Measurements from ENCODE around the gene BCAS2.

BCAS2 gene

DNA sequence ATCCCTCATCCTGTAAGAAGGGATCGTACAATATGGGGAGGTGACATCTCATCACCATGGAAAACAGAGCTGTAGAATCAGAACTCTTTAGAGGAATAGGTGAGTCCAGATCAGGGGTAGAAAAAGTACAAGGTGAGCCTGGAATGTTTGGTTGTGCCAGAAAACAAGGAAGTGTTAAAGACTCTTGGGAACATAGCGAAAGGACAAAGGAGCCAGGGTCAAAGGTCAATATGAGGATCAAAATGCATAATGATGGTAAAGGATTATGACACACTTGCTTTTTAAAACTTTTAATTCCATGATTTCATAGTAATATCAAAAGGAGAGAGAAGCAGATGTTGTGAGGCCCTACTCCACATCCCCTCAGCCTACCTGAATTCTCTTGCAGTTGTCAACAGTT lies 51.2 kb downstream of the BCAS2 start:
- Histone ChIP-seq H3K4me3 (replicated peaks; ENCODE audit: insufficient read depth, low read length) (no peak overlapping the region), H3K27me3 (ENCODE audit: insufficient read depth, poor library complexity, severe bottlenecking) (no peaks in the 10 kb centered on the region), H3K27ac (replicated peaks) (no peak overlapping the region)
- TF ChIP-seq, protein P1, sequence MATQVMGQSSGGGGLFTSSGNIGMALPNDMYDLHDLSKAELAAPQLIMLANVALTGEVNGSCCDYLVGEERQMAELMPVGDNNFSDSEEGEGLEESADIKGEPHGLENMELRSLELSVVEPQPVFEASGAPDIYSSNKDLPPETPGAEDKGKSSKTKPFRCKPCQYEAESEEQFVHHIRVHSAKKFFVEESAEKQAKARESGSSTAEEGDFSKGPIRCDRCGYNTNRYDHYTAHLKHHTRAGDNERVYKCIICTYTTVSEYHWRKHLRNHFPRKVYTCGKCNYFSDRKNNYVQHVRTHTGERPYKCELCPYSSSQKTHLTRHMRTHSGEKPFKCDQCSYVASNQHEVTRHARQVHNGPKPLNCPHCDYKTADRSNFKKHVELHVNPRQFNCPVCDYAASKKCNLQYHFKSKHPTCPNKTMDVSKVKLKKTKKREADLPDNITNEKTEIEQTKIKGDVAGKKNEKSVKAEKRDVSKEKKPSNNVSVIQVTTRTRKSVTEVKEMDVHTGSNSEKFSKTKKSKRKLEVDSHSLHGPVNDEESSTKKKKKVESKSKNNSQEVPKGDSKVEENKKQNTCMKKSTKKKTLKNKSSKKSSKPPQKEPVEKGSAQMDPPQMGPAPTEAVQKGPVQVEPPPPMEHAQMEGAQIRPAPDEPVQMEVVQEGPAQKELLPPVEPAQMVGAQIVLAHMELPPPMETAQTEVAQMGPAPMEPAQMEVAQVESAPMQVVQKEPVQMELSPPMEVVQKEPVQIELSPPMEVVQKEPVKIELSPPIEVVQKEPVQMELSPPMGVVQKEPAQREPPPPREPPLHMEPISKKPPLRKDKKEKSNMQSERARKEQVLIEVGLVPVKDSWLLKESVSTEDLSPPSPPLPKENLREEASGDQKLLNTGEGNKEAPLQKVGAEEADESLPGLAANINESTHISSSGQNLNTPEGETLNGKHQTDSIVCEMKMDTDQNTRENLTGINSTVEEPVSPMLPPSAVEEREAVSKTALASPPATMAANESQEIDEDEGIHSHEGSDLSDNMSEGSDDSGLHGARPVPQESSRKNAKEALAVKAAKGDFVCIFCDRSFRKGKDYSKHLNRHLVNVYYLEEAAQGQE (IDR thresholded peaks at IDR 0.05; ENCODE audit: insufficient replicate concordance, low read depth): no peak
- TF ChIP-seq POLR2AphosphoS5 (IDR thresholded peaks at IDR 0.05; ENCODE audit: low read depth): no peak
- no peak for TF ChIP-seq GABPA (IDR thresholded peaks at IDR 0.05; ENCODE audit: low read depth)
- TF ChIP-seq, protein P2, sequence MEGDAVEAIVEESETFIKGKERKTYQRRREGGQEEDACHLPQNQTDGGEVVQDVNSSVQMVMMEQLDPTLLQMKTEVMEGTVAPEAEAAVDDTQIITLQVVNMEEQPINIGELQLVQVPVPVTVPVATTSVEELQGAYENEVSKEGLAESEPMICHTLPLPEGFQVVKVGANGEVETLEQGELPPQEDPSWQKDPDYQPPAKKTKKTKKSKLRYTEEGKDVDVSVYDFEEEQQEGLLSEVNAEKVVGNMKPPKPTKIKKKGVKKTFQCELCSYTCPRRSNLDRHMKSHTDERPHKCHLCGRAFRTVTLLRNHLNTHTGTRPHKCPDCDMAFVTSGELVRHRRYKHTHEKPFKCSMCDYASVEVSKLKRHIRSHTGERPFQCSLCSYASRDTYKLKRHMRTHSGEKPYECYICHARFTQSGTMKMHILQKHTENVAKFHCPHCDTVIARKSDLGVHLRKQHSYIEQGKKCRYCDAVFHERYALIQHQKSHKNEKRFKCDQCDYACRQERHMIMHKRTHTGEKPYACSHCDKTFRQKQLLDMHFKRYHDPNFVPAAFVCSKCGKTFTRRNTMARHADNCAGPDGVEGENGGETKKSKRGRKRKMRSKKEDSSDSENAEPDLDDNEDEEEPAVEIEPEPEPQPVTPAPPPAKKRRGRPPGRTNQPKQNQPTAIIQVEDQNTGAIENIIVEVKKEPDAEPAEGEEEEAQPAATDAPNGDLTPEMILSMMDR (IDR thresholded peaks at IDR 0.05; ENCODE audit: insufficient read depth, low read length): no peak
- TF ChIP-seq SPI1 (IDR thresholded peaks at IDR 0.05; ENCODE audit: borderline replicate concordance, low read depth): no peak
- DNase-seq (ENCODE audit: low read depth in 1 of 2, low spot score in 1 of 2): no peak

DNA sequence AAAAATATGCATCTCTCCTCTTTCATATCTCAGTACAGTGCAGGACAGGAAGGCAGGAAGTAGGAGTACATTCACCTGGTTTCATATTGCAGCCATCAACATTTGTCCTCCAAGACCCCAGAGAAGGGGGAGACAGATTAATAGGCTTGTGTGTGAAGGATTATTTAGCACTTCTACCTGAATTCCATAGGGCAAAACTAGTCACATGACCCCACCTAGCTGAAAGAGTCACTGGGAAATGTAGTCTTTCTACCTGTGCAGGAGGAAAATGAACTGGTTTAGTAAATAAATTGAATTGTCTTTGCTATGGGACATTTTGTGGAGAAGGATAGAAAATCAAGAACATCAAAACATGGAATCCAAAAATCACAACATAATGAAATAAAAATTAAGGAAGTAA lies 56.5 kb downstream of the BCAS2 start:
- TF ChIP-seq, protein P1 (IDR thresholded peaks at IDR 0.05; ENCODE audit: insufficient replicate concordance, low read depth): no peak
- TF ChIP-seq SPI1 (IDR thresholded peaks at IDR 0.05; ENCODE audit: borderline replicate concordance, low read depth): no peak
- TF ChIP-seq, protein P2 (IDR thresholded peaks at IDR 0.05; ENCODE audit: insufficient read depth, low read length): no peak
- no peak for TF ChIP-seq POLR2AphosphoS5 (IDR thresholded peaks at IDR 0.05; ENCODE audit: low read depth)
- TF ChIP-seq GABPA (IDR thresholded peaks at IDR 0.05; ENCODE audit: low read depth): no peak
- no peaks in the 10 kb centered on the region for H3K27me3 ChIP-seq (ENCODE audit: insufficient read depth, poor library complexity, severe bottlenecking)
- H3K27ac ChIP-seq (replicated peaks): no peak overlapping the region
- no peak for DNase-seq (ENCODE audit: low read depth in 1 of 2, low spot score in 1 of 2)
- H3K4me3 ChIP-seq (replicated peaks; ENCODE audit: insufficient read depth, low read length): no peak overlapping the region

DNA sequence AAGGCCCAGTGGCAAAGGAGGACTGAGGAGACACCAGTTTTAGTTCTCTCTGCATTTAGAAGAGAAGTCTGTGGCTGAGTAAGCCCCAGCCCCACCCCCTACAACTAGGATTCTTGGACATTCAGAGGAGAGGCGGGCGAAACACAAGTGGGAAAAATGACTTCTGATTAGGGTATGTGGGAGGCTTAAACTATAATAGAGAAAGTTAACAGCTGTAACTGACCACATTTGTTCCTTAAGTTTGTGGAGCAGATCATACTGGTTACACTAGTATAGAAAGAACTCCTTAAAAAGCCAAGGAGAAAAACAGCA lies 59.2 kb downstream of the BCAS2 start:
- DNase-seq (ENCODE audit: low read depth in 1 of 2, low spot score in 1 of 2): no peak
- Histone ChIP-seq H3K27me3 (ENCODE audit: insufficient read depth, poor library complexity, severe bottlenecking) (no peaks in the 10 kb centered on the region), H3K27ac (replicated peaks) (no peak overlapping the region), H3K4me3 (replicated peaks; ENCODE audit: insufficient read depth, low read length) (no peak overlapping the region)
- TF ChIP-seq SPI1 (IDR thresholded peaks at IDR 0.05; ENCODE audit: borderline replicate concordance, low read depth) (no peak), POLR2AphosphoS5 (IDR thresholded peaks at IDR 0.05; ENCODE audit: low read depth) (no peak)
- TF ChIP-seq, protein P1 (IDR thresholded peaks at IDR 0.05; ENCODE audit: insufficient replicate concordance, low read depth): no peak
